ENCODE measurements around the gene GAD2. TPM values are rescaled to one million over a fixed set of nuclear protein-coding genes. Genes with fewer than 3 reads are reported as not detected.

Gene GAD2
- total RNA-seq, 1 experiment from 2014 or later: not detected

DNA sequence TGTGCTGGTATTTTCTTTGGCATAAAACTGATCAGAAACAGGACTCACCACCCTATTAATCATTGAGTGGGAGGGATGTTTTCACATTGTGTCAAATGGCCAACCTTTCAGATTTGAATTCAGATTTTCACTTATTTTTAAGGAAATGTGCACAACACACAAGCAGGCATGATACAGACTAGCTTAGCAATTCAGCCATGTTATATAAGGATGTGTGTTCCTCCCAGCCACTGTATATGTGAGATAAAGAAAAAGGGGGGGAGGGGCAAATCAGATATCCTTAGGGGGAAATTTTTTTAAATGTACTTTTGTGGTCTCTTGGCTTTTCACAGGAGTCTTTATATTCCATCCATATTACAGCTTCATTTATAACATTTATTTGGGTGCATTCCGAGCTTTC is 3.1 kb downstream of the GAD2 start:
- H3K27me3 ChIP-seq (replicated peaks; ENCODE audit: control insufficient read depth, insufficient read depth, low read length): 0 out of 2 replicates have a peak, but pooled peaks cover 3% of the 10 kb centered on the region
- H3K4me1 ChIP-seq: peaks cover 9% of the 10 kb centered on the region; the same call in 1 of the 2 replicates
- no peaks in the 10 kb centered on the region; the same call in 1 of the 2 replicates for H3K9me3 ChIP-seq
- no TSS peak for BruUV-seq (replicated peaks)
- H3K4me3 ChIP-seq (ENCODE audit: low read depth, low read length): no peak overlapping the region
- DNase-seq: no peak
- intact Hi-C loops (cut with micrococcal nuclease; ENCODE audit: unreplicated experiment): no loop called here
- TF ChIP-seq, protein P1, sequence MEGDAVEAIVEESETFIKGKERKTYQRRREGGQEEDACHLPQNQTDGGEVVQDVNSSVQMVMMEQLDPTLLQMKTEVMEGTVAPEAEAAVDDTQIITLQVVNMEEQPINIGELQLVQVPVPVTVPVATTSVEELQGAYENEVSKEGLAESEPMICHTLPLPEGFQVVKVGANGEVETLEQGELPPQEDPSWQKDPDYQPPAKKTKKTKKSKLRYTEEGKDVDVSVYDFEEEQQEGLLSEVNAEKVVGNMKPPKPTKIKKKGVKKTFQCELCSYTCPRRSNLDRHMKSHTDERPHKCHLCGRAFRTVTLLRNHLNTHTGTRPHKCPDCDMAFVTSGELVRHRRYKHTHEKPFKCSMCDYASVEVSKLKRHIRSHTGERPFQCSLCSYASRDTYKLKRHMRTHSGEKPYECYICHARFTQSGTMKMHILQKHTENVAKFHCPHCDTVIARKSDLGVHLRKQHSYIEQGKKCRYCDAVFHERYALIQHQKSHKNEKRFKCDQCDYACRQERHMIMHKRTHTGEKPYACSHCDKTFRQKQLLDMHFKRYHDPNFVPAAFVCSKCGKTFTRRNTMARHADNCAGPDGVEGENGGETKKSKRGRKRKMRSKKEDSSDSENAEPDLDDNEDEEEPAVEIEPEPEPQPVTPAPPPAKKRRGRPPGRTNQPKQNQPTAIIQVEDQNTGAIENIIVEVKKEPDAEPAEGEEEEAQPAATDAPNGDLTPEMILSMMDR (IDR thresholded peaks at IDR 0.05; ENCODE audit: insufficient read depth in 1 of 2, low read depth in 1 of 2, low read length in 1 of 2, severe bottlenecking in 1 of 2, unreplicated experiment in 1 of 2): no peak
- Mint-ChIP-seq H3K36me3 (ENCODE audit: insufficient read depth, unreplicated experiment) (no peaks in the 10 kb centered on the region), H3K4me3 (ENCODE audit: unreplicated experiment) (no peak overlapping the region), H3K4me1 (ENCODE audit: low read depth, unreplicated experiment) (peaks cover 14% of the 10 kb centered on the region), H3K9me3 (ENCODE audit: unreplicated experiment) (peaks cover 9% of the 10 kb centered on the region), H3K27me3 (ENCODE audit: insufficient read depth, unreplicated experiment) (peaks cover 8% of the 10 kb centered on the region), H3K27ac (ENCODE audit: unreplicated experiment) (no peak overlapping the region)
- POLR2A ChIA-PET: no interaction called here
- CTCF ChIA-PET: no interaction called here
- no peaks in the 10 kb centered on the region for H3K36me3 ChIP-seq (ENCODE audit: control insufficient read depth, insufficient read depth, low read length)

DNA sequence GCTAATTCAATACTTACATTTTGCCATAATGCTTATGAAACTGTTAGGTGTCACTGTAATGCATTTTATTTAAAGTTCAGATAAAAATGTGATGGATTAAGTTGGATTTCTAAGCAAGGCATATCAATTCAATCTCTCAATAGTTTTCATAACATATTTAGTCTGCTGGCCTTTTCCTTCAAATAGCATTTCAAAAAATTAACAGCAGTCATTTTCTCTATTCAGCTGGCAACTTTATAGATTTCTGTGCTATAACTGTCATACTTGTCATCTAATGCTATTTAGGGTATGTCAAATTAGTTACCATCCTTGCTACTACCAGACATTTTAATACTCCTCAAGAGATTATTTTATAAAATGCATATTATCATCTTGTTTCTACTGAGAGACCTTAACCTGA is 4.3 kb downstream of the GAD2 start:
- H3K36me3 ChIP-seq (ENCODE audit: control insufficient read depth, insufficient read depth, low read length): no peaks in the 10 kb centered on the region
- H3K9me3 Mint-ChIP-seq (ENCODE audit: unreplicated experiment): peaks cover 2% of the 10 kb centered on the region
- ChIA-PET POLR2A (no interaction called here), CTCF (no interaction called here)
- no peaks in the 10 kb centered on the region; the same call in 1 of the 2 replicates for H3K9me3 ChIP-seq
- H3K4me1 ChIP-seq: peaks cover 9% of the 10 kb centered on the region; the same call in 1 of the 2 replicates
- intact Hi-C loops (cut with micrococcal nuclease; ENCODE audit: unreplicated experiment): no loop called here
- H3K27ac Mint-ChIP-seq (ENCODE audit: unreplicated experiment): no peak overlapping the region
- no peak for DNase-seq
- peaks cover 14% of the 10 kb centered on the region for H3K4me1 Mint-ChIP-seq (ENCODE audit: low read depth, unreplicated experiment)
- TF ChIP-seq, protein P1 (IDR thresholded peaks at IDR 0.05; ENCODE audit: insufficient read depth in 1 of 2, low read depth in 1 of 2, low read length in 1 of 2, severe bottlenecking in 1 of 2, unreplicated experiment in 1 of 2): no peak
- no peaks in the 10 kb centered on the region for H3K36me3 Mint-ChIP-seq (ENCODE audit: insufficient read depth, unreplicated experiment)
- H3K27me3 Mint-ChIP-seq (ENCODE audit: insufficient read depth, unreplicated experiment): peaks cover 11% of the 10 kb centered on the region
- H3K4me3 ChIP-seq (ENCODE audit: low read depth, low read length): no peak overlapping the region
- no TSS peak for BruUV-seq (replicated peaks)
- no peak overlapping the region for H3K4me3 Mint-ChIP-seq (ENCODE audit: unreplicated experiment)
- 0 out of 2 replicates have a peak, but pooled peaks cover 3% of the 10 kb centered on the region for H3K27me3 ChIP-seq (replicated peaks; ENCODE audit: control insufficient read depth, insufficient read depth, low read length)

DNA sequence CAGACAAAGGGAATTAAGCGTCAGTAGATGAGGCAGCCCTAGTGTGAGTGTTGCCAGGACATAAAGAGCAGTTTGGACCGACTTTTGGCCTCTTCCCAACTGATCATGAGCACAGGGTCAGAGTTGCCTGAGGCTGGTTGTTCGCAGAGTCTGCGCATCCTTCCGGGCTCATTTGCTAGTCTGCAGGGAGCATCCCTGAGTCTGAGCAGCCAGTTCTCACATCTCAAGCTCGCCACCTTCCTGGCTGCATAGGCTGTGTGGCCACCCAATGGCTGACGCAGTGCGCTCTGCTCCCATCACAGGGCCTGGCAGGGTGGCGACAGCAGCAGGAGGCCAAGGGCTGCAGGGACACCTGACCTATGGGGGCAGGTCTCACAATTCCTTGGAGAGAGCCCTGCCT is 5.0 kb downstream of the GAD2 start:
- Histone ChIP-seq H3K4me1 (peaks cover 9% of the 10 kb centered on the region; the same call in 1 of the 2 replicates), H3K36me3 (ENCODE audit: control insufficient read depth, insufficient read depth, low read length) (no peaks in the 10 kb centered on the region), H3K9me3 (no peaks in the 10 kb centered on the region; the same call in 1 of the 2 replicates), H3K27me3 (replicated peaks; ENCODE audit: control insufficient read depth, insufficient read depth, low read length) (0 out of 2 replicates have a peak, but pooled peaks cover 3% of the 10 kb centered on the region), H3K4me3 (ENCODE audit: low read depth, low read length) (no peak overlapping the region)
- Mint-ChIP-seq H3K4me1 (ENCODE audit: low read depth, unreplicated experiment) (peaks cover 14% of the 10 kb centered on the region), H3K36me3 (ENCODE audit: insufficient read depth, unreplicated experiment) (no peaks in the 10 kb centered on the region), H3K27ac (ENCODE audit: unreplicated experiment) (no peak overlapping the region), H3K9me3 (ENCODE audit: unreplicated experiment) (no peaks in the 10 kb centered on the region), H3K4me3 (ENCODE audit: unreplicated experiment) (no peak overlapping the region), H3K27me3 (ENCODE audit: insufficient read depth, unreplicated experiment) (peaks cover 11% of the 10 kb centered on the region)
- ChIA-PET CTCF (no interaction called here), POLR2A (no interaction called here)
- intact Hi-C loops (cut with micrococcal nuclease; ENCODE audit: unreplicated experiment): no loop called here
- no peak for DNase-seq
- TF ChIP-seq, protein P1 (IDR thresholded peaks at IDR 0.05; ENCODE audit: insufficient read depth in 1 of 2, low read depth in 1 of 2, low read length in 1 of 2, severe bottlenecking in 1 of 2, unreplicated experiment in 1 of 2): no peak
- BruUV-seq (replicated peaks): no TSS peak
